Astrocyte (in vitro differentiated cells and primary cell): ENCODE results near the gene PADI2. TPM values are rescaled to one million over a fixed set of nuclear protein-coding genes. Genes with fewer than 3 reads are reported as not detected.

Source experiments
- DNase-seq: peaks from one replicate; pipeline ENCODE4 v3.0.0-alpha.2; 2010; ENCODE audit warnings: low read depth
- FAIRE-seq: peaks from 2 replicates; lab custom pipeline; 2011; peaks lifted over from hg19 to GRCh38; lab: Jason Lieb, UNC
- H2AFZ ChIP-seq: 2 replicates; pipeline ENCODE4 v1.6.0; 2012; ENCODE audit warnings: low read depth, low read length, inconsistent platforms
- H3K27ac ChIP-seq: 2 replicates; pipeline ENCODE4 v1.5.1; 2011; ENCODE audit warnings: low read depth, low read length, inconsistent platforms
- H3K27me3 ChIP-seq: 2 replicates; pipeline ENCODE4 v1.6.0; 2011; ENCODE audit warnings: low read length, inconsistent platforms; ENCODE audit not compliant: insufficient read depth
- H3K36me3 ChIP-seq: 2 replicates; pipeline ENCODE4 v1.5.1; 2011; ENCODE audit warnings: low read length, inconsistent platforms; ENCODE audit not compliant: insufficient read depth
- H3K4me1 ChIP-seq: 2 replicates; pipeline ENCODE4 v1.5.1; 2011; ENCODE audit warnings: low read length, inconsistent platforms; ENCODE audit not compliant: insufficient read depth
- H3K4me2 ChIP-seq: 2 replicates; pipeline ENCODE4 v1.6.0; 2012; ENCODE audit warnings: low read length, inconsistent platforms
- H3K4me3 ChIP-seq: 2 replicates; pipeline ENCODE4 v1.5.1; 2011; ENCODE audit warnings: low read depth, mild to moderate bottlenecking, low read length, inconsistent platforms; ENCODE audit not compliant: insufficient read depth
- H3K79me2 ChIP-seq: 2 replicates; pipeline ENCODE4 v1.6.0; 2012; ENCODE audit warnings: mild to moderate bottlenecking, low read length, inconsistent platforms; ENCODE audit not compliant: insufficient read depth
- H3K9ac ChIP-seq: 2 replicates; pipeline ENCODE4 v1.6.0; 2012; ENCODE audit warnings: mild to moderate bottlenecking, low read length, inconsistent platforms
- H3K9me3 ChIP-seq: 2 replicates; pipeline ENCODE4 v1.5.1; 2012; ENCODE audit warnings: low read depth, mild to moderate bottlenecking, low read length, inconsistent platforms; ENCODE audit not compliant: insufficient read depth
- H4K20me1 ChIP-seq: 2 replicates; pipeline ENCODE4 v1.6.0; 2012; ENCODE audit warnings: low read length, inconsistent platforms; ENCODE audit not compliant: insufficient read depth
- H3K27ac Mint-ChIP-seq: one replicate; pipeline ENCODE4 v1.8.0; 2021; ENCODE audit warnings: mild to moderate bottlenecking, mixed read lengths; ENCODE audit not compliant: unreplicated experiment
- H3K27me3 Mint-ChIP-seq: one replicate; pipeline ENCODE4 v1.8.0; 2021; ENCODE audit warnings: low read depth, mixed read lengths; ENCODE audit not compliant: unreplicated experiment
- H3K36me3 Mint-ChIP-seq: one replicate; pipeline ENCODE4 v1.8.0; 2021; ENCODE audit warnings: low read depth, mixed read lengths; ENCODE audit not compliant: unreplicated experiment
- H3K4me1 Mint-ChIP-seq: one replicate; pipeline ENCODE4 v1.8.0; 2021; ENCODE audit warnings: low read depth, mixed read lengths; ENCODE audit not compliant: unreplicated experiment
- H3K4me3 Mint-ChIP-seq: one replicate; pipeline ENCODE4 v1.8.0; 2021; ENCODE audit warnings: mild to moderate bottlenecking, moderate library complexity, mixed read lengths; ENCODE audit not compliant: unreplicated experiment
- H3K9me3 Mint-ChIP-seq: one replicate; pipeline ENCODE4 v1.8.0; 2021; ENCODE audit warnings: mild to moderate bottlenecking, mixed read lengths; ENCODE audit not compliant: unreplicated experiment
- EZH2 ChIP-seq: IDR thresholded peaks from 2 replicates; pipeline ENCODE4 v1.6.1; 2012; ENCODE audit warnings: mild to moderate bottlenecking, low read length, inconsistent platforms; ENCODE audit not compliant: insufficient read depth
- total RNA-seq: library from RNA; stranded (reverse); gene quantifications from 2 replicates; pipeline ENCODE4 v1.2.1, GENCODE V29; 2021
- TF ChIP-seq, protein P1 (sequence below): IDR thresholded peaks from 2 replicates; pipeline ENCODE4 v1.5.1; 2011; ENCODE audit warnings: low read depth, mild to moderate bottlenecking, inconsistent platforms, low read length, moderate library complexity; ENCODE audit not compliant: insufficient read depth

Gene PADI2
- total RNA-seq, 1 donor from 2014 or later, result 0.48 TPM

DNA sequence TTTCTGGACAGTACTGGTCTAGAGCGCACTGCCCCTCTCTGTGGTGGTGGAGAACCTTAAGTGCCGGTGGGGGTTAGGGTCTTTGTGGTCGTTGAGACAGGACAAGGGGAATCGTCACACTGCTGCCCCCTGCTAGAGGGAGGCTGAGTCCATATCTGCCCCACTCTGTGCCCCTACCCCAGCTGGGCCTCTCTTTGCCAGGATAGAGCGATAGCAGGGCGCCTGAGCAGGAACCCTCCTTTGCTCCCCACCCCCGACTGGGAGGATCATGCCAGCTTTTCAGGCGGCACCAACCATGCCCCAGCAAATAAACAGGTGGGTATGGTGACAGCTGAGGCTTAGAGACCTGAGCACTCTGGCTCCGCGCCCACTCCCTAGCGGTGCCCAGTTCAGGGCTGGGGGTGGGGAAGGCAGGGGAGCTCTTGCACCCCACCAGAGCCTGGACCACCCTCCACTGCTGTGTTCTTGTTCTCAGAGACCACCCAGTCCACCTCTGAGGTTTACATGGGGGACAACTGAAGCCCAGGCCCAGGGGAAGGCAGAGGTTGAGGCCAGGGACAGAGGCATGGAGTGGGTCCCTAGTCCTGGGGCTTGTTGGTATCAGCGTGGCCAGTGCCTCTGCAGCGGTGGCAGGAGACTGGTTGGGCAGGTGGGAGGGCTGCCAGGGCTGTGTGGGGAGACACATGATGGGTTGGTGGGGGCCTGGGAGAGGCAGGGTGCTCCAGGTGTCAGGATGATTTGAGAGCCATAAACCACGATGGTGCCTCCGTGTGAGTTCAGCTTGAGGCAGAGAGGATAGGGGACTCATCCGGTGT is 1.6 kb downstream of the PADI2 start:
- Mint-ChIP-seq H3K4me1 (peaks cover 8% of the 10 kb centered on the region), H3K4me3 (peak overlapping the region; percentile 45), H3K27me3 (peaks cover 66% of the 10 kb centered on the region), H3K9me3 (peaks cover 2% of the 10 kb centered on the region), H3K36me3 (no peaks in the 10 kb centered on the region), H3K27ac (no peak overlapping the region)
- Histone ChIP-seq H3K4me2 (peak overlapping the region; percentile 87), H3K9me3 (no peaks in the 10 kb centered on the region), H3K79me2 (no peaks in the 10 kb centered on the region), H3K4me3 (no peak overlapping the region), H3K27me3 (peaks cover 15% of the 10 kb centered on the region), H4K20me1 (peaks cover 3% of the 10 kb centered on the region), H2AFZ (no peak overlapping the region), H3K4me1 (peaks cover 30% of the 10 kb centered on the region), H3K27ac (no peak overlapping the region), H3K9ac (no peak overlapping the region), H3K36me3 (no peaks in the 10 kb centered on the region)
- no peak for FAIRE-seq
- TF ChIP-seq EZH2, result no peak
- TF ChIP-seq, protein P1, sequence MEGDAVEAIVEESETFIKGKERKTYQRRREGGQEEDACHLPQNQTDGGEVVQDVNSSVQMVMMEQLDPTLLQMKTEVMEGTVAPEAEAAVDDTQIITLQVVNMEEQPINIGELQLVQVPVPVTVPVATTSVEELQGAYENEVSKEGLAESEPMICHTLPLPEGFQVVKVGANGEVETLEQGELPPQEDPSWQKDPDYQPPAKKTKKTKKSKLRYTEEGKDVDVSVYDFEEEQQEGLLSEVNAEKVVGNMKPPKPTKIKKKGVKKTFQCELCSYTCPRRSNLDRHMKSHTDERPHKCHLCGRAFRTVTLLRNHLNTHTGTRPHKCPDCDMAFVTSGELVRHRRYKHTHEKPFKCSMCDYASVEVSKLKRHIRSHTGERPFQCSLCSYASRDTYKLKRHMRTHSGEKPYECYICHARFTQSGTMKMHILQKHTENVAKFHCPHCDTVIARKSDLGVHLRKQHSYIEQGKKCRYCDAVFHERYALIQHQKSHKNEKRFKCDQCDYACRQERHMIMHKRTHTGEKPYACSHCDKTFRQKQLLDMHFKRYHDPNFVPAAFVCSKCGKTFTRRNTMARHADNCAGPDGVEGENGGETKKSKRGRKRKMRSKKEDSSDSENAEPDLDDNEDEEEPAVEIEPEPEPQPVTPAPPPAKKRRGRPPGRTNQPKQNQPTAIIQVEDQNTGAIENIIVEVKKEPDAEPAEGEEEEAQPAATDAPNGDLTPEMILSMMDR, result no peak
- no peak for DNase-seq

- peaks cover 15% of the 10 kb centered on the region for H3K27me3 ChIP-seq
- no peak overlapping the region for H3K4me3 Mint-ChIP-seq
- H3K4me1 Mint-ChIP-seq, result peaks cover 2% of the 10 kb centered on the region
- no peaks in the 10 kb centered on the region for H3K79me2 ChIP-seq
- H3K27me3 Mint-ChIP-seq, result peaks cover 65% of the 10 kb centered on the region
- no peak for TF ChIP-seq EZH2
- TF ChIP-seq, protein P1, result no peak
- H3K9me3 Mint-ChIP-seq, result peaks cover 2% of the 10 kb centered on the region
- H3K36me3 ChIP-seq, result no peaks in the 10 kb centered on the region
- H3K9me3 ChIP-seq, result no peaks in the 10 kb centered on the region
- H3K27ac ChIP-seq, result no peak overlapping the region
- H3K36me3 Mint-ChIP-seq, result no peaks in the 10 kb centered on the region
- peaks cover 3% of the 10 kb centered on the region for H4K20me1 ChIP-seq
- H3K4me2 ChIP-seq, result no peak overlapping the region
- no peak overlapping the region for H3K27ac Mint-ChIP-seq
- peaks cover 19% of the 10 kb centered on the region for H3K4me1 ChIP-seq
- no peak overlapping the region for H3K4me3 ChIP-seq
- no peak for DNase-seq
- H3K9ac ChIP-seq, result no peak overlapping the region
- no peak for FAIRE-seq
- H2AFZ ChIP-seq, result no peak overlapping the region
Observed at GRCh38 chr1:17116643-17117042, 2.6 kb downstream of the PADI2 start.

DNA sequence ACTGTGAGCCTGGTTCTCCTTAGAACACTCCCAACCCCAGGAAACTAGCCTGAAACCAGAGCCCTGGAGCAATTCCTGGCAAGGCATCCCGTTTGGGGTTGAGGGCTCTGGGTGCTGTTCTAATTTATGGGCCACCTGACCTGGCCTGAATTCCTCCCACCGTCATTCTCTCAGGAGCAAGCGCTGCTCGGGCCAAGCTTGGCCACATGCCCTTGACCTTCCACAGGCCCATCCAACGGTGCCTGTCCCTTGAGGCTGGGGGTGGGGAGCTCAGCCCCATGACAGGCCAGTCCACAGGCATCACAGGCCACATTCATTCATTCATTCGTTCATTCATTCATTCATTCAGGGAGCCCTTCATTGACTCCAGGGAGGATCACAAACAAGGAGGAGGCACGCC is 5.3 kb downstream of the PADI2 start:
- Mint-ChIP-seq H3K4me1 (no peaks in the 10 kb centered on the region), H3K27me3 (peaks cover 57% of the 10 kb centered on the region), H3K36me3 (no peaks in the 10 kb centered on the region), H3K9me3 (peaks cover 2% of the 10 kb centered on the region), H3K4me3 (no peak overlapping the region), H3K27ac (no peak overlapping the region)
- DNase-seq (no peak), FAIRE-seq (no peak)
- peaks cover 4% of the 10 kb centered on the region for H3K4me1 ChIP-seq
- H3K27ac ChIP-seq, result no peak overlapping the region
- H3K4me2 ChIP-seq, result no peak overlapping the region
- H3K4me3 ChIP-seq, result no peak overlapping the region
- H4K20me1 ChIP-seq, result peaks cover 3% of the 10 kb centered on the region
- H2AFZ ChIP-seq, result no peak overlapping the region
- H3K36me3 ChIP-seq, result no peaks in the 10 kb centered on the region
- no peaks in the 10 kb centered on the region for H3K9me3 ChIP-seq
- H3K9ac ChIP-seq, result no peak overlapping the region
- no peak for TF ChIP-seq EZH2
- TF ChIP-seq, protein P1, result no peak
- H3K27me3 ChIP-seq, result peaks cover 18% of the 10 kb centered on the region
- no peaks in the 10 kb centered on the region for H3K79me2 ChIP-seq
